ENCODE results near the gene PTH1R.

Gene PTH1R

GRCh38 chr3:46845397-46845859, 32.1 kb upstream of the PTH1R start:
- peak overlapping the region; percentile 37 for H3K4me3 ChIP-seq (ENCODE audit: control insufficient read depth, low read depth, low read length)
- peak; percentile 96 for DNase-seq (ENCODE audit: low read depth)
- TF ChIP-seq CTCF (conservative IDR thresholded peaks at IDR 0.05; ENCODE audit: control insufficient read depth, insufficient read depth, low read depth, low read length) = no peak

DNA sequence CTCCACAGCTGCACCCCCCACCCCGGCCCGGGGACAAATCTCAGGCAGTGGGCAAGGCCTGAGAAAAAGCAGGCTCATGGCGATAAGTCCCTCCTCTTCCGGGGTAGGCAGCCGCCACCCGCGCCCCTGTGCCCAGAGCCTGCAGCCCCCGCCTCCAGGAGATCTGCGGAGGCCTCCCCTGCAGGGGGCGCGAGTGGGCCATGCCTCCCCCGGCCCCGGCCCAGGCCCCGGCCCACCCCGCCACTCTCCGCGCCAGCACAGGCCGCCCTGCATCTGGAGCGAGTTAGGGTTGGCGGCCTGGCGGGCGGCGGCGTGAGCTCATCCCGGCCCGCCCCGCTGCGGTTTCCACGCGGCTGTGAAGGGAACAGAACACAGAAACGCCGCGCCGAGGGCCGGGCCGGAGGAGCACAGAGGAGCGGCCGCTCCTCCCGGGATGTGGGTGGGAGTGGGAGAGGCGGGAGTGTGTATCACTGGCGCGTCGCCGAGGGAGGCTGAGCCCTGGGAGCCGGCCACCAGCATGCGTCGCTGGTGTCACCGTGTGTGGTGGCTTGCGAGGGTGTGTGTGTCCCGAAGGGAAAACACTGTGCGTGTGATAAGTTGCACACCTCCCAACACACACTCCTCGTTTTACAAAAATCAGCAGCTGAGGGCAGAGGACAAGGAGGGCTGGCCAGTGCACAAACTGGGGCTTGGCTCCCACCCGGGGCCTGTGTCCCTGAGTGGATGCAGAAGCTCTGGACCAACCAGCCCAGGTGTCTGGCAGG, 31.5 kb upstream of the PTH1R start:
- DNase-seq (ENCODE audit: low read depth) = peak; percentile 77
- H3K4me3 ChIP-seq (ENCODE audit: control insufficient read depth, low read depth, low read length) = peak overlapping the region; percentile 37
- peak; percentile 10 for TF ChIP-seq CTCF (conservative IDR thresholded peaks at IDR 0.05; ENCODE audit: control insufficient read depth, insufficient read depth, low read depth, low read length)

DNA sequence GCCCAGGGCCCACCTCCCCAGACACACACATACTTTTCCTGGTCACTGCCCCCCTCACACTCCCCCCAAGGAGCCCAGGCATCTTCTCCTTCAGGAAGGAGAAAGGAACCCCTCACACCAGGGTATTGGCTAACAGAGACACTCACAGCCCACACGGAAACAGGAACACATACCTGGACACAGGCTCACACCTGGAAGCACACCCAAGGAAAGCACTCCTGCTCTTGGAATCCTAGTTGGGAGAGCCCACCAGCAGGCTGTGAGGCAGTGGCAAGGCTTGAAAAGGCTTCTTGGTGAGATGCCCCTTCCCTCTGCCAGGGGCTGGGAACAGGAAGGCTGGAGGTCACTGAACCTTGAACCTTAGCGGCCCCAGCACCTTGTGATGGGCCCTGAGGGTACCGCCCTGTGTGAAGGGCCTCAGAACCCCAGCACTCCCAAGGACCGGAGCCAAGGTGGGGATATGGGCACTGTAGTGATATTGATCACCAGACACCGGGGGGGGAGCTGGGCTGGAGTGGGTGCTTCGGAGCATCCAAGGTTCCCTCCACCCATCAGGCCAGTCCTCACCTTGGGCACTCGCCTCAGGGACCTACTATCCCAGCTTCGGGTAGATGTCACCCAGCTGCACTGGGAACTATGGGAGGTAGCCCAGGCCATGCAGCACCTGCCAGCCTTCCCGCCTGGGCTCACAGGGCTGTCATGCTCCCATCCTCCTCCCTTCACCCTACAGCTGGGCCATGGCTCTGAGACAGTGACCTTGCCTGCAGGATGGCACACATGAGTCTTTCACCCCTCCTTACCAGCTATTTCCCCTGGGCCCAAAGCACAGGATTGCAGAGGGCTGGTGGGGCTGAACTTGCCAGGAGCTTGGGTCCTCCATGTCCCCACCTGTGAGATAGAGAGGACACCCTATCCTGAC, 30.6 kb upstream of the PTH1R start:
- DNase-seq (ENCODE audit: low read depth) = no peak
- H3K4me3 ChIP-seq (ENCODE audit: control insufficient read depth, low read depth, low read length) = no peak overlapping the region
- no peak for TF ChIP-seq CTCF (conservative IDR thresholded peaks at IDR 0.05; ENCODE audit: control insufficient read depth, insufficient read depth, low read depth, low read length)

DNA sequence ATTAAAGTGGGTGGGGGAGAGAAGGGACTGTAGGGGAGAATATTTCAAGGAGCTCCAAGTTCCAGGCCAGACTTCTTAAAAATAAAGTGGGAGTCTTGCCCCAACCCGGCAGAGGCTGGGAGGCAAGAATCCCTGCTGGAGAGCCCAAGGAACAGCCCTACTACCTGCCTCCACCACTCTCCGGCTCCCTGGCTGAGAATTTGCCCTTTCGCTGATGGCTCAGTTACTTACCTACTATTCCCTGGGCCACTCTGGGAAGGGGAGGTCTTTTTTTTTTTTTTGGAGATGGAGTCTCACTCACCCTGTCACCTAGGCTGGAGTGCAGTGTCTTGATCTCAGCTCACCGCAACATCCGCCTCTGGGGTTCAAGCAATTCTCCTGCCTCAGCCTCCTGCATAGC, 29.8 kb upstream of the PTH1R start:
- no peak for TF ChIP-seq CTCF (conservative IDR thresholded peaks at IDR 0.05; ENCODE audit: control insufficient read depth, insufficient read depth, low read depth, low read length)
- H3K4me3 ChIP-seq (ENCODE audit: control insufficient read depth, low read depth, low read length) = no peak overlapping the region
- DNase-seq (ENCODE audit: low read depth) = no peak

DNA sequence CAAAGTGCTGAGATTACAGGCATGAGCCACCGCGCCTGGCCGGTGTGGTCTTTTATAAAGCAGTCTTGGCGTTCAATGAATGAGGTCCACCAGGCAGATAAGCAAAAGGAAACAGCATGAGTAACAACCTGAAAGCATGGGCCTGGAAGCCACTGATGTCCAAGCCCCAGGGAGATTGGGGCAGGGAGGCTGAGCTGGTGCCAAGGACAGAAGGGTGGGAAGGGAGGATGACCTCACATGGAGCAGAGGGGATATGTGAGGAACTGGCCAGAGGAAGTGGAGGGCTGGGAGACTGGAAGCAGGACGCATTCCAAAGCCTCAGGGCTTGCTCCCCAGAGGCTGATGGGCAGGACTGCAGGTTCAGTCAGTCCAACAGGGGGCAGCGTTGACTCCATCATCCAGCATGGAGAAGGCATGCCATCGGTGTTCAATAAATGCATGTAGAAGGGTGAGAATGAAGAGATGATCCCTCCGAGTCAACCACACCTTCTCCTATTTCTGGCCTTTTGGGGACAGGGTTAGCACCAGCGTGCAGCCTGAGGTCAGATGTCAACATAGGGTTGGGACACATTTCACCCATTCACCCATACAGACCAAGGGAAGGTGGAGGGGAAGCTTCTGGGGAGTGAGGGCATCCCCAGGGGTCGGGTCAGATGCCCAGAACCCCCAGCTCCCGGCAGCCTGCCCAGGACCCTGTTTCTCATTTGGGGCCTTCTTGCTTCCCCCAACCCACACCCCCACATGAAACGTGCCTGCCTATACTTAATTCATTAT, 29.1 kb upstream of the PTH1R start:
- peak; percentile 62 for TF ChIP-seq CTCF (conservative IDR thresholded peaks at IDR 0.05; ENCODE audit: control insufficient read depth, insufficient read depth, low read depth, low read length)
- DNase-seq (ENCODE audit: low read depth) = peak; percentile 91
- no peak overlapping the region for H3K4me3 ChIP-seq (ENCODE audit: control insufficient read depth, low read depth, low read length)

GRCh38 chr3:46849045-46849631, 28.4 kb upstream of the PTH1R start:
- DNase-seq (ENCODE audit: low read depth) = no peak
- no peak for TF ChIP-seq CTCF (conservative IDR thresholded peaks at IDR 0.05; ENCODE audit: control insufficient read depth, insufficient read depth, low read depth, low read length)
- no peak overlapping the region for H3K4me3 ChIP-seq (ENCODE audit: control insufficient read depth, low read depth, low read length)

Measured in fibroblast of mammary gland (primary cell).